ENCODE measurements around the gene BACH2.
A peak's percentile ranks its signal among the peaks of the same experiment; 100 is the strongest.
"Not testable (repeated sequence)": the region's sequence is repeated elsewhere in the genome, so short reads cannot be mapped to it uniquely, and the experiment has no call there.

The BACH2 gene

DNA sequence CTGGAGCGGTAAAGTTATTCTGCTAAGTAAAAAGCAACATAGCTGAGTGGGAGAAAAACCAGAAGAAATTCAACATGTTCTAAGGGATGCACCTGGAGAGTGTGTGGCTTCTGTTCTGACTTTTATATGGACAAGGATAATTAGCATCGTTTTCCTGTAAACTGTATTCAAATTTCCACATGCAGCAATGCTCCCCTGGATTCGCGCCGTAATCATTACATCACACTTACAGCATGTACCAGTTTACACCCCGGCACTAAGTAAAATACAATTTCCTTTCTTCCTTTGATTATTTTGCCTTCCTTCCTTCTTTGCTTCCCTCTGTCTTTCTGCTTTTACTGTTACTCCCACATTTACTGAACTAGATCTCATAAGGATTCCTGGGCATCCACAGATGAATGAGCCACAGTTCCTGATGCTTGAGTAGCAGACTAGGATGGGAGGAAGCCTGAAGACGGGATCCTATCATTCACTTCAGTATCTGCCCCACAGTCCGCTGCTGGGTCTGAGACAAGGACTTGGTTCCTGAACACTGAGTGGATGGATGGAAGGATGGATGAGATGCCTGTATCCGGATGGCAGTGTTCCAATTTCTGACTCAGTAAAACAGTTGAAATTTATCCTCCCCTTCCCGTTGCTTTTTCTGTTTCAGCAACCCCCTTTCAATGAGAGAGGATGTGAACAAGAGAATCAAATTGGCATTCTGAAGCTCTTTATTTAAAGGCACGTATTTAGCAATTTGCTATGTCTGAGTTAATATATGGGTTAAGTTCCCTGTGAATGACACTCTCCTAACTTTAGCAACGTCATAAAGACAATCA, 227.7 kb downstream of the BACH2 start:
- DNase-seq (ENCODE audit: low read depth, low spot score) = no peak

DNA sequence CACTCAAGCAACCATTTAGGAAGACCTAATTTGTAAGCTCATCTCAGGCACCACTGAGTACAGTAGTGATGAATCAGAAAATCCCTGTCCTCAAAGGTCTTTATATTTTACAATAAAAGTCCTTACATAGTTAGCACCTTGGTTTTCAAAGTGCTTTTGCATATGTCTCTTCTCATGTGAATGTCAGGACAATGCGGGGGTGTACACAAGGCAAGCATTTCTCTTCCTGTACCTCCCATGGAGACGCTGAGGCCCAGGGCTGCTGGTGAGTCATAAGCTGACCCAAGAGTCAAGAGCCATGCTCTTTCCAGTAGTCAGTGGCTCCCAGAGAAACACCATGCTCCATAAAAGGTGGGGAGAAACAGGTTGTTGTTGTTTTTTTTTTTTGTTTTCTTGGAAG, 228.4 kb downstream of the BACH2 start:
- DNase-seq (ENCODE audit: low read depth, low spot score) = peak; percentile 5

DNA sequence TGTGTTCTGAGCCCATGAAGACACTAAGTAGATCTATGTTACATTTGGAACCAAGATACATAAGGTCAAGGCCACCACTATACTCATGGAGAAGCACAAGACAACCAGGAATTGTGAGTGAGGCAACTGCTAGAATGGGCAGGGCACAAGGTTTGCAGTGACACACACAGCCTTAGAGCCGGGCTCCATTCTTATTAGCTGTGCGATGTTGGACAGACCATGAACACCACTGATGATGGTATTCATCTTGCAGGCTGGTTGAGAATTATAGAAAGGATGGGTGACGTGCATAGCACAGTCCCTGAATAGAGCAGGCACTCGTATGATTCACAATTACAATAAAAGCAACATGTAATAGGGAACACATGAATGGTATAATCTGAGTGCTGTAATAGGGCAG, 229.9 kb downstream of the BACH2 start:
- DNase-seq (ENCODE audit: low read depth, low spot score) = no peak

DNA sequence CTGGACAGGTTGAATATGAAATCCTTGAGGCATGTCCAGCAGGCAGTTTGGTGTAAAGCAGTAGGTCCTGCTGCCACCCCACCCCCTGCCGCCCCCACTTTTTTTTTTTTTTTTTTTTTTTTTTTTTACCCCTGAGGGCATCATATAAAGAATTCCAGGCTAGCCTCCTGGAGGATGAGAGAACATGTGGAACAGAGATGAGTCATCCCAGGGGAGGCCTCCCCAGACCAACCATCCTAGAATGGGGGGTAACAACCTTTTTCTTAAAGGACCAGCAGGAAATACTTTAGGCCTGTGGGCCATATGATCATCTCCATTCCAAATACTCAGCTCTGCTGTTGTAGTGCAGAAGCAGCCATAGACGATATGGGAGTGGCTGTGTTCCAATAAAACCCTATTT, 231.5 kb downstream of the BACH2 start:
- no peak for DNase-seq (ENCODE audit: low read depth, low spot score)

DNA sequence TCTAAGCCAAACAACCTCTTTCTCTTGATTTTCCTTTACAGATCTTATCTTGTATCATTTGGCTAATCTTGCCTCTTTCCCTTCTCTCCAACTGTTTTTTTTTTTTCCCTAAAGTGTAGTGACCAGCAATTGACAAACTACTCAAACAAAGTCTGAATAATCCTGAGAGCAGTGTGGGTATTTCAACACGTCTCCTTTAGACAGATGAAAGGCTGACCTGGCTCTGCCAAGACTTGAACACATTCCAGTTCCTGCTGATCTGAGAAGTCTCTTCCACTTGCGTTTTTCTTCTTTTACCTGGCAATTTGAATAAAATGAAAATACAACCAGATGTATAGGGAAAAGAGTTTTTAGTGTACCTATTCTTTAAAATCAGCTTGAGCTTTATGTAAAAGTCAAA, 234.0 kb downstream of the BACH2 start:
- no peak for DNase-seq (ENCODE audit: low read depth, low spot score)

DNA sequence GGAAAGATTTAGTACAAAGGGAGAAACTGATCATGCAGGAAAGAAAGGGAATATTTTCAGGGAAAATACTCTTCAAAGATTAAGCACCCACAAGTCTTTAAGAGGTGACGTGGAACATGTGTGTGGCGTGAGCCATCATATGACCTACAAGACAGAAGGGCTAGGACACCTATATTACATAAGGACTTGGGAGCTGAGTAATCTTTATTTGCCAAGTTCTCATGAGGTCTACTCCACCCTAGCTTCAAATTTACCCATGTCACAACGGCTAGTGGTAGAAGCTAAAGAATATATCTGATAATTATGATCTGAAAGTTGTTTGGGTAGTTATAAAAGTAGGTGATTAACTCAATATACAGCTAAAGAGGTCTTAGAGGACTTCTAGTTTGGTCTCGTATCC, 234.6 kb downstream of the BACH2 start:
- no peak for DNase-seq (ENCODE audit: low read depth, low spot score)

DNA sequence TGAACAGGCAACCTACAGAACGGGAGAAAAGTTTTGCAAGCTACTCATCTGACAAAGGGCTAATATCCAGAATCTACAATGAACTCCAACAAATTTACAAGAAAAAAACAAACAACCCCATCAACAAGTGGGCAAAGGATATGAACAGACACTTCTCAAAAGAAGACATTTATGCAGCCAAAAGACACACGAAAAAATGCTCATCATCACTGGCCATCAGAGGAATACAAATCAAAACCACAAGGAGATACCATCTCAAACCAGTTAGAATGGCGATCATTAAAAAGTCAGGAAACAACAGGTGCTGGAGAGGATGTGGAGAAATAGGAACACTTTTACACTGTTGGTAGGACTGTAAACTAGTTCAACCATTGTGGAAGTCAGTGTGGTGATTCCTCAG, 237.5 kb downstream of the BACH2 start:
- DNase-seq (ENCODE audit: low read depth, low spot score) = not testable (repeated sequence)

DNA sequence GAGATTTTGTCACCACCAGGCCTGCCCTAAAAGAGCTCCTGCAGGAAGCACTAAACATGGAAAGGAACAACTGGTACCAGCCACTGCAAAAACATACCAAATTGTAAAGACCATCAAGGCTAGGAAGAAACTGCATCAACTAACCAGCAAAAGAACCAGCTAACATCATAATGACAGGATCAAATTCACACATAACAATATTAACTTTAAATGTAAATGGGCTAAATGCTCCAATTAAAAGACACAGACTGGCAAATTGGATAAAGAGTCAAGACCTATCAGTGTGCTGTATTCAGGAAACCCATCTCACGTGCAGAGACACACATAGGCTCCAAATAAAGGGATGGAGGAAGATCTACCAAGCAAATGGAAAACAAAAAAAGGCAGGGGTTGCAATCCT, 240.7 kb downstream of the BACH2 start:
- DNase-seq (ENCODE audit: low read depth, low spot score) = not testable (repeated sequence)

DNA sequence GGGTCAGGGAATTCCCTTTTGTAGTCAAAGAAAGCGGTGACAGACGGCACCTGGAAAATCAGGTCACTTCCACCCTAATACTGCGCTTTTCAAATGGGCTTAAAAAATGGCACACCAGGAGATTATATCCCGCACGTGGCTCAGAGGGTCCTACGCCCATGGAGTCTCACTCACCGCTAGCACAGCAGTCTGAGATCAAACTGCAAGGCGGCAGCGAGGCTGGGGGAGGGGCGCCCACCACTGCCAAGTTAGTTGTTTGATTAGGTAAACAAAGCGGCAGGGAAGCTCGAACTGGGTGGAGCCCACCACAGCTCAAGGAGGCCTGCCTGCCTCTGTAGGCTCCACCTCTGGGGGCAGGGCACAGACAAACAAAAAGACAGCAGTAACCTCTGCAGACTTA, 242.4 kb downstream of the BACH2 start:
- DNase-seq (ENCODE audit: low read depth, low spot score) = not testable (repeated sequence)

DNA sequence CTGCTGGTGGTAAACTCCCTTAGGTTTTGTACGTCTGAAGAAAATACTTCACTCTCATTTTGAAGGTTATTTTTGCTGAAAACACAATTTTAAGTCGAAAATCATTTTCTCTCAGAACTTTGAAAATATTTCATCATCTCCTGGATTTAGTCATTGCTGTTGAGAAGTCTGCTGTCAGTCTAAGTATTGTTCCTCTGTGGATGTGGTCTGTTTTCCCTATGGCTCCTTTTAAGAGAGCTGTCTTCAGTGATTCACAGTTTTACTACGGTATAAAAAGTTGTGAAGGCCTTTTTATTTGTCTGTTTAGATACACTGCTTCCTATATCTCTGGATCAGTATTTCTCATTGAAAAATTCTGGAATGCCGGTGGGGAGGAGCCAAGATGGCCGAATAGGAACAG, 243.0 kb downstream of the BACH2 start:
- DNase-seq (ENCODE audit: low read depth, low spot score) = no peak

DNA sequence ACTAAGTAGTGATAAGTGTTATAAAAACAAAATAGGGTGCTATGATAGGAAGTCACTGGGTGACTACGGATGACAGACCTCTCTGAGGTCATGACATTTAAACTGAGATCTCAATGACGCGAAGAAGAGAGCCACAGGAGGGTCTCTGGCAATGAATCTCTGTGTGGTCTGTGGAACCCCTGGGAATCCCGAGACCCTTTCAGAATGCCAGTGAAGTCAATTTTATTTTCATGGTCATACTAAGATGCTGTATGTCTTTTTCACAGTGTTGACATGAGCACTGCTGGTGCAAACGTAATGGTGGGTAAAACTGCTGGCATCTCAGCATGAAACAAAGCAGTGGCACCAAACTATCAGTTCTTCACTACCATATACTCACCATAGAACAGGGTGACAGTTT, 247.3 kb downstream of the BACH2 start:
- no peak for DNase-seq (ENCODE audit: low read depth, low spot score)

DNA sequence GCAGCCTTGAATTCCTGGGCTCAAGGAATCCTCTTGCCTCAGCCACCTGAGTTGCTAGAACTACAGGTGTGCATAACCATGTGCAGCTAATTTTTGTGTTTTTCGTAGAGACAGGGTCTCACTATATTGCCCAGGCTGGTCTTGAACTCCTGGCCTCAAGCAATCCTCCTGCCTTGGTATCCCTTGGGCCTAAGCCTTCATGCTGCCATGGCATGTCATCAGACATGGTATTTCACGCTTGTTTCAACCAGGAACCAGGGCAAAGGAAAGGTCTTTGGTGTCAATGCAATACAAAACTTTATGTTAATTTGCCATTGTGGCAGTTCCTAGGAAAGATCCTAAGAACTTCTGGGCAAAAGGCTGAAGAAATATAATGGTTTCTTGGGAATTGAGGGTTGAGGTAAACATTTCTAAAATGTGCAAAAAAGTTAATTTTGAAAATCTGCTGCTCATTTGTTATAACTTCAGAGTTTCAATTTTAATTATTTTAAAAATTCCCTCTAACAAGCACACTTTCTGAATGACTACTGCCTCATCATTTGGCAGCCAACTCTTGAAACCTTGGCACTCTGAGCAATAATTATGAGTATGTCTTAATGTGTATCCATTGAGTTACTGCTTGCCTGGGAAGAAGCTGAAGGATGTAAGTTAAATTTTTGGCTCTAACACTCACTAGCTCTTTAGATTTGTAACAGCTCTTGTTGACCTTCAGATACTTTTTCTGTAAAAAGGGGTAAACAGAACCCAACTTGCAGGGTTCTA, 248.3 kb downstream of the BACH2 start:
- DNase-seq (ENCODE audit: low read depth, low spot score) = no peak

DNA sequence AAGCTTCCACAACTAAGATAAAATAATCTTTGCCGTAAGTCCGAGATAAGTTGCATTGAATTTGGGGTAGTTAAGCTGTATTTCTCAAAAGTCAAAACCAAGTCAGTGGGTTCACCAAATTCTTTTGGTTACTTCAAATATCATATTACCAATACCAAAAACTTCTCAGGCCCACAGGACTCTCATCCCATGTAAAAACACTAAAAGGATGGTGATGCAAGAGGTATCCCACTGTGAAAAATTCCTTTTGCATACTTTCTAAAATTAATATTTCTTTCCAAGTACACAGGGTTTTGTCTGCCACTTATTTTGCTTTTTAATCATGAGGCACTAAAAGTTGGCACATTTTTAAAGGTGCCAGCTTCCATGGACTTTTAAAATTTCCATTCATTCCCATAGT, 251.1 kb downstream of the BACH2 start:
- DNase-seq (ENCODE audit: low read depth, low spot score) = no peak

DNA sequence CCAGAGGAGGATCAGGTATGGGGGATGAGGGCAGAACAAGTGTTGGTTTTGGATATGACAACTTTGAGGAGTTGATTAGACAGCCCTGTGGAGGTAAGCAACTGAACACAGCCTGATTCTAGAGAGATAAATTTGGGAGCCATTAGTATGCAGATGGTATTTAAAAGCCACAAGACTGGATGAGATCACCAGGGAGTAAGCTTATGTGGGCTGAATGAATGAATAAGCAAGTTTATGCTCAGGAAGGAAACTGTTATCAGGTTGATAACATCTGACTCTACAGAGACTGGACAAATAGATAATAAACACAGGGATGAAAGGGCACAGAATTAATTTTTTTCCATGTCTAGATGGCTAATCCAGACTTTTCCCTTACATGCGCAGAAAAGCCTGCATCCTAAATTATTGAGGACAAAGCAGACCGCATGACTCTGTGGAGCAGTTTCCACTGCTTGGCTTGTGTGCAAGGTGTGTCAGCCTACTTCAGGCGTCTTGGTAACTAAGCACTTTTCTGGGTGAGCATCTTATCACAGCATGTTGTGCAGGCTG, 251.7 kb downstream of the BACH2 start:
- no peak for DNase-seq (ENCODE audit: low read depth, low spot score)

DNA sequence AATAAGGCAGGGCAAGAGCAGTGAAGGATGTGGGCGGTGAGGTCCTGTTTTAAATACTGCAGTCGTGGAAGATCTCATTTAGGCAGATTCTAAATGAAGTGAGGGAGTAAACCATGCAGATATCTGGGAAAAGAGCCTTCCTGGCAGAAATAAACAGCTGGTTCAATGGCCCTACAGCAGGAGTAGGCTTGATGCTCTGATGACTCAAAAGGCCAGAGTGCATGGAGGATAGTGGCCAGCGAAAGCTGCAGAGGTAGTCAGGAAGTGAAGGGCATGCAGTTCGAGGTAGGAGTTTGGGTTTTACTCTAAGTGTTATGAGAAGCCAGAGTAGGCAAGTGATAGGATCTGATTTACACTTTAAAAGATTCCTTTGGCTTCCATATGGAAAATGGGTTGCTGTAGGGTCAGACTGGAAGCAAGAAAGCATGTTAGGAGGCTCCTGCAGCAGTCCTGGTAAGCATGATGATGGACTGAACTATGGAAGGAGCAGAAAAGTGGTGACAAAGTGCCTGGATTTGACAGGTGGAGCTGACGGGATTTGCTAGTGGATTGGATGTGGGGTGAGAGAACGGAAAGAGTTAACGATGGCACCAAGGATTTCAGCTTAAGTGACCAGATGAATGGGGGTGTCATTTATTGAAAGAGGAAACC, 252.3 kb downstream of the BACH2 start:
- DNase-seq (ENCODE audit: low read depth, low spot score) = no peak

DNA sequence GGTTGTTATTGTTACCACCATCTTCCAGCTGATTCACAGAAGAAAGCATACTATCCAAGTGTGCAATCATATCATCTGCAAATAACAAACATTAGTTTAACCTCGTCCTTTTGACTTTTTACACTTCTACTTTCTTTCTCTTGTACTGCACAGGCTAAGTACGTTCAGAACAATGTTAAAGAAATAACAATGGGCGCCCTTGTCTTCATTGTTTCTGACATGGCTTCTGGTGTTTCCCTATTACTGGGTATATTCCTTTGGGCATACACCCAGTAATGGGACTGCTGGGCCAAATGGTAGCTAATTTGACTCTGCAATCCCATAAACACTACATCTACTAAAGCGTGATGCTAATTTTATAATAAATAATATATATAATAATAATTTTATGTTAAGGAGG, 255.7 kb downstream of the BACH2 start:
- DNase-seq (ENCODE audit: low read depth, low spot score) = no peak

DNA sequence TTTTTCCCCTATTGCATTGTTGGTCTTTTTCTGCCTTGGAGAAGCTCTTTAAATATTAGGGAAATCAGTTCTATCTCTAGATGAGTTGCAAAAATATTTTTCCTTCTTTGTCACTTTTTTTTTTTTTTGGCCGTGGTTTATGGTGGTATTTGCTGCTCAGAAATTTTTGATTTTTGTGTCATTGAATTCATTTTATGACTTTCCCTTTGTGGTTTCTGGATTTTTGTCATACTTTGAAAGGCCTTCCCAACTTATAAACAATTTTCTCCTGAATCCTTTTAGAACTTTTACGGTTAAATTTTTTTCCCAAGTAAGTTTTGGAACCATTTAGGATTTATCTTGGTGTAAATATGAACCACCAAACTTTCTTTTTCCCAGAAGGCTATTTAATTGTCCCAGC, 256.7 kb downstream of the BACH2 start:
- DNase-seq (ENCODE audit: low read depth, low spot score) = no peak

DNA sequence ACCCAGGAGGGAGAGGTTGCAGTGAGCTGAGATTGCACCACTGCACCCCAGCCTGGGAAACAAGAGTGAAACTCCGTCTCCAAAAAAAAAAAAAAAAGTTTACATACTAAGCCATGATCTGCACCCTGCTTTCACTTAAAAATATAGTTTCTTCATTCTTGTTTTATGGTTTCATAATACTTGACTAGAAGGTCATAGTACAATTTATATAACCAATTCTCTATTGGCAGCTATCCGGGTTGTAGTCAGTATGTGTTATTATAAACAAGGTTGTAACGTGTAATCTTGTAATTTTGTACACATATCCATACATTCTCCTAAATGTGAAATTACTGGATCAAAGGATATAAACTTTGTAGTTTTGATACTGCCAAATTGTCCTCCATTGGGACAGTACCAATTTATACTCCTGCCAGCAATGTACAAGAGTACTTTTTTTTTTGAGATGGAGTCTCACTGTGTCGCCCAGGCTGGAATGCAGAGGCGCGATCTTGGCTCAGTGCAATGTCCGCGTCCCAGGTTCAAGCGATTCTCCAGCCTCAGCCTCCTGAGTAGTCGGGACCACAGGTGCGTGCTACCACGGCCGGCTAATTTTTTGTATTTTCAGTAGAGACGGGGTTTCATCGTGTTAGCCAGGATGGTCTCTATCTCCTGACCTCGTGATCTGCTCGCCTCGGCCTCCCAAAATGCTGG, 257.5 kb downstream of the BACH2 start:
- no peak for DNase-seq (ENCODE audit: low read depth, low spot score)

DNA sequence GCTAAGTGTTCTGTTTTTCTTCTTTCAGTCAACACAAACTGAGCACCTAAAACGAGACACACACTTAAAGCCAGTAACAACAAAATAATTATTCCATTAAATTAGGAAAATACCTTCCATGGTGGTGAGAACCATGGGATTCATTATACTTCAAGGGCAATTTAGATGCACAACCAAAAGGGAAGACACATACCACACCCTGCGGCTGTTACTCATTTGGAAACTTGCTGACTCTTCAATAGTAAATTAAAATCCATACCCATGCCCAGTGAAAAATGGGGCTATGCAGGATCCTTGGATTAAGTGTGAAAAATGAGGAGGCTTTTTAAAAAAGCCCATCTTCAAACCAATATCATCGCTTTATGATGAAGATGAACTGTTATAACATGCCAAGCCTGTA, 259.7 kb downstream of the BACH2 start:
- no peak for DNase-seq (ENCODE audit: low read depth, low spot score)

DNA sequence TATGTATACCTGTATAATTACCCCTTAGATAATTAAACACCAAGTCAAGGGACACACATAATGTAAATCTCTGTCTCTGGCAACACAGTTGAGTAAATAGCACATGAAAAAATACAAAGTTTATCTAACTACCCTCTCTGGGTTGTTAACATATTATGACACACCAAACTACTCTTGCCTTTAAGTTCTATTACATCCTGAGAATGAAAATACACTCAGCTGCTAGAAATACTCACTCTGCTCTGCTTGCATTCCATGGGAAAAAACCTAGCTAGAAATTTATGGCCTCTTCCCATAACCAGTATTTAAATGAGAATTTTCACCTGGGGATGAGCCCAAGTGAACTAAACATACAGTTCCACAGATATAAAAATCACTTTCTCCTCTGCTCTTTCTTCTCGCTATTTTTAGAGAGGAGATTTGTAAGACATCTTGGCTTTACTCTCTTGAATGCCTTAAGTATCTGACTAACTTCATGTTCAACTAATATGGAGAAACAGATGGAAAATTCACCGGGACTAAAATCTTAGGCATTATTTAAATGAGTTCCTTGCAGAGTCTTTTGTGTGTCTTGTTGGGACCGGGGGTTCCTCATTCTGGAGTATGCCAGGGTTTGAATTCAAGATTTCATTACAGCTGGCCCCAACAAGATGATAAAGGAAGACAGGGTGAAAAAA, 261.5 kb downstream of the BACH2 start:
- no peak for DNase-seq (ENCODE audit: low read depth, low spot score)

DNA sequence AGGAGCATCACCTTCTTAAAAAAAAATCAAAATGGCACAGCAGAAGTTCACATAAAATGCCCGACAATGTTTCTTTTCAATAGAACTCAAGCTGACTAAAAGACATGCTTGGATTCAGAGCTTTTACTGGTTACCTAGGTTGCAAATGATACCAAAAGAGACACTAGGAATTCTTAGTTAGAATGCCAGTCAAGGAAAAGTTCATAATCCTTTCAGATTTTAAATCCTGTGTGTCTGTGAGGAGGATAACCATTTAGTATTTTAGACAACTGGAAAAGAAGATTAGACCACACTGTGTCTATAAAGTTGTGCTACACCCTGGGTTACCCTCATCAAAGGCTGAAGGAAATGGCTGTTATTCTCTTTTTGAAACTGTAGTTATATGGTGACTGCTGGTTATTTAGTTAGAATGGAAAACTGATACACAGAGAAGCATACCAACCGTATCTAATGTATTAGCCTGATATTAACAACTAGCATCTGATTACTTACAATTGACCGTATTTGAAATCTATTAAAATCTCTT, 262.8 kb downstream of the BACH2 start:
- DNase-seq (ENCODE audit: low read depth, low spot score) = no peak
